Measurements from ENCODE around the gene SPTBN1. TPM values are rescaled to one million over a fixed set of nuclear protein-coding genes. Genes with fewer than 3 reads are reported as not detected.

The SPTBN1 gene
- total and polyA plus RNA-seq, 2 of the 13 experiments (the other 11 are each of a cell fraction or from before 2014, with no cell fraction given) = 123 to 299 TPM

GRCh38 chr2:54709336-54709809, 253.2 kb downstream of the SPTBN1 start:
- no peak overlapping the region for H2AFZ ChIP-seq (ENCODE audit: low read length)
- intact Hi-C loops (cut with micrococcal nuclease; ENCODE audit: unreplicated experiment) = loop anchor here (10.0 kb wide), 2 partner anchors 365 to 535 kb away; no protein-coding TSS in a partner anchor
- ChIA-PET POLR2A (no interaction called here), CTCF (ENCODE audit: low intra/inter-chr PET ratio, low total read pairs) (no interaction called here)
- 91% methylated on average over 17 of the region's 18 CpGs for WGBS (ENCODE audit: low lambda C conversion rate)
- no TSS peak for BruUV-seq (replicated peaks)
- FAIRE-seq (no peak), DNase-seq (ENCODE audit: low spot score) (no peak), ATAC-seq (peak; percentile 13; the same call in 2 of the 3 replicates)
- in situ Hi-C loops (cut with HindIII; ENCODE audit: extremely low pct_ligation_motif_present, low pct_unique_long_range_greater_than_20kb) = loop anchor here (5.0 kb wide), 1 partner anchor 47 kb away; no protein-coding TSS in a partner anchor
- peaks cover 31% of the 10 kb centered on the region for H3K4me1 ChIP-seq (ENCODE audit: insufficient read depth, low read length)
- TF ChIP-seq ZNF619 (CRISPR knock-in tag; IDR thresholded peaks at IDR 0.05) (no peak), FOXK2 (IDR thresholded peaks at IDR 0.05) (no peak), HMGXB3 (CRISPR knock-in tag; IDR thresholded peaks at IDR 0.05; ENCODE audit: borderline replicate concordance) (no peak), SP1 (IDR thresholded peaks at IDR 0.05) (no peak), SP1 (CRISPR knock-in tag; IDR thresholded peaks at IDR 0.05) (no peak), SIN3B (IDR thresholded peaks at IDR 0.05; ENCODE audit: low read length) (no peak), ZNF724P (CRISPR knock-in tag; IDR thresholded peaks at IDR 0.05; ENCODE audit: borderline replicate concordance) (no peak), PLSCR1 (CRISPR knock-in tag; IDR thresholded peaks at IDR 0.05; ENCODE audit: borderline replicate concordance) (no peak)
- no peak overlapping the region for H3K4me2 ChIP-seq (ENCODE audit: low read depth, low read length)
- no peaks in the 10 kb centered on the region for H3K79me2 ChIP-seq (ENCODE audit: insufficient read depth, low read length)
- H3K36me3 ChIP-seq (replicated peaks in 1 of 2; ENCODE audit: control insufficient read depth in 1 of 2, insufficient read depth in 2 of 2, low read length in 2 of 2) = no peaks in the 10 kb centered on the region
- no peak overlapping the region for H3K4me3 ChIP-seq (replicated peaks in 1 of 3; ENCODE audit: insufficient read depth in 1 of 3, low read depth in 2 of 3, low read length in 3 of 3)
- H3K27ac ChIP-seq (ENCODE audit: extremely low read length, insufficient read depth, low read length) = no peak overlapping the region
- no peaks in the 10 kb centered on the region for H3K9me3 ChIP-seq (ENCODE audit: low read length)
- no peaks in the 10 kb centered on the region for H3K27me3 ChIP-seq (ENCODE audit: control insufficient read depth in 1 of 2, insufficient read depth in 2 of 2, low read length in 2 of 2)
- H3K9ac ChIP-seq (ENCODE audit: insufficient read depth, low read depth, low read length) = no peak overlapping the region
- H4K20me1 ChIP-seq (ENCODE audit: insufficient read depth, low read length) = no peaks in the 10 kb centered on the region
